Tibial nerve (tissue), 4 donors: ENCODE results near the gene SLC4A7. TPM values are rescaled to one million over a fixed set of nuclear protein-coding genes. Genes with fewer than 3 reads are reported as not detected.
"Not testable (repeated sequence)": the region's sequence is repeated elsewhere in the genome, so short reads cannot be mapped to it uniquely, and the experiment has no call there.

Experiments
- DNase-seq, 2 donors: peaks; one replicate each; pipeline ENCODE4 v3.0.0-alpha.2; 2019; ENCODE audit warnings: low spot score in 2 of 2
- H3K27ac ChIP-seq, 4 donors: fragments of 200-600 bp; sonication (generic) in 3 of 4; one replicate each; pipeline ENCODE4 v1.5.1; 2017 to 2019; ENCODE audit warnings: mild to moderate bottlenecking in 1 of 4
- H3K27me3 ChIP-seq, 2 donors: fragments of 200-600 bp; sonication (generic) in 1 of 2; one replicate each; pipeline versions ENCODE4 v1.5.1 to v1.6.0; 2017 to 2019
- H3K36me3 ChIP-seq, 3 donors: fragments of 200-600 bp; sonication (generic); one replicate each; pipeline ENCODE4 v1.5.1; 2018 to 2019
- H3K4me1 ChIP-seq, 4 donors: fragments of 200-600 bp; sonication (generic) in 3 of 4; one replicate each; pipeline ENCODE4 v1.5.1; 2017 to 2019
- H3K4me3 ChIP-seq, 4 donors: fragments of 200-600 bp; sonication (generic) in 3 of 4; one replicate each; pipeline ENCODE4 v1.5.1; 2017 to 2019; ENCODE audit warnings: mild to moderate bottlenecking in 1 of 4, moderate library complexity in 1 of 4
- H3K9me3 ChIP-seq, 4 donors: fragments of 200-600 bp; sonication (generic) in 3 of 4; one replicate each; pipeline ENCODE4 v1.5.1; 2017 to 2019
- EP300 ChIP-seq, 2 donors: sonication (generic); formaldehyde crosslinking; IDR thresholded peaks; one replicate each; pipeline ENCODE4 v1.6.1; 2017; ENCODE audit warnings: antibody characterized with exemption in 2 of 2, mild to moderate bottlenecking in 1 of 2
- POLR2A ChIP-seq, 2 donors: fragments of 450-650 bp; IDR thresholded peaks; one replicate each; pipeline ENCODE4 v1.6.1; 2017; ENCODE audit warnings: antibody characterized with exemption in 2 of 2, mild to moderate bottlenecking in 2 of 2, moderate library complexity in 2 of 2
- WGBS, 2 donors: methylation state at CpG; one replicate each; pipeline ENCODE4 v1.1.5; 2018; 5-methylcytosine and 5-hydroxymethylcytosine counted together
- total RNA-seq, 4 donors: library from RNA; depleted of rRNA; stranded (reverse); fragments of >200 nt; gene quantifications; one replicate each; pipeline ENCODE4 v1.1.0, GENCODE V29; 2016
- TF ChIP-seq, protein P1 (sequence below), 5 experiments: fragments of 200-600 bp in 3 of 5; fragments of 450-650 bp in 2 of 5; sonication (generic) in 3 of 5; IDR thresholded peaks; one replicate each; pipeline ENCODE4 v1.5.1; 2016 to 2019; ENCODE audit warnings: antibody characterized with exemption in 5 of 5, mild to moderate bottlenecking in 3 of 5, moderate library complexity in 2 of 5

The SLC4A7 gene
- total RNA-seq: 10 to 100 TPM; 29.9 to 44.7 (median 40.3) TPM

- Histone ChIP-seq H3K27ac (peak within 1 kb of the TSS; percentile 86 to 97 (median 96)), H3K36me3 (no peaks in the 10 kb centered on the region), H3K4me3 (peak within 1 kb of the TSS; percentile 70 to 91 (median 82)), H3K9me3 (no peaks in the 10 kb centered on the region), H3K4me1 (peaks cover 0 to 28% (median 18%) of the 10 kb centered on the region in 4 donors), H3K27me3 (no peaks in the 10 kb centered on the region)
- DNase-seq: peak; percentile 95 to 96
- 0% methylated on average over 29 to 50 of the region's 100 CpGs for WGBS, 2 donors
- TF ChIP-seq EP300 (IDR thresholded peaks at IDR 0.05) (peak in 1 of 2 donors; percentile 97), POLR2A (IDR thresholded peaks at IDR 0.05) (peak; percentile 94 to 98)
- TF ChIP-seq, protein P1, sequence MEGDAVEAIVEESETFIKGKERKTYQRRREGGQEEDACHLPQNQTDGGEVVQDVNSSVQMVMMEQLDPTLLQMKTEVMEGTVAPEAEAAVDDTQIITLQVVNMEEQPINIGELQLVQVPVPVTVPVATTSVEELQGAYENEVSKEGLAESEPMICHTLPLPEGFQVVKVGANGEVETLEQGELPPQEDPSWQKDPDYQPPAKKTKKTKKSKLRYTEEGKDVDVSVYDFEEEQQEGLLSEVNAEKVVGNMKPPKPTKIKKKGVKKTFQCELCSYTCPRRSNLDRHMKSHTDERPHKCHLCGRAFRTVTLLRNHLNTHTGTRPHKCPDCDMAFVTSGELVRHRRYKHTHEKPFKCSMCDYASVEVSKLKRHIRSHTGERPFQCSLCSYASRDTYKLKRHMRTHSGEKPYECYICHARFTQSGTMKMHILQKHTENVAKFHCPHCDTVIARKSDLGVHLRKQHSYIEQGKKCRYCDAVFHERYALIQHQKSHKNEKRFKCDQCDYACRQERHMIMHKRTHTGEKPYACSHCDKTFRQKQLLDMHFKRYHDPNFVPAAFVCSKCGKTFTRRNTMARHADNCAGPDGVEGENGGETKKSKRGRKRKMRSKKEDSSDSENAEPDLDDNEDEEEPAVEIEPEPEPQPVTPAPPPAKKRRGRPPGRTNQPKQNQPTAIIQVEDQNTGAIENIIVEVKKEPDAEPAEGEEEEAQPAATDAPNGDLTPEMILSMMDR (IDR thresholded peaks at IDR 0.05): peak in 3 of 5 experiments; percentile 8 to 29 (median 26)
Measured at GRCh38 chr3:27484015-27484844, at the start of gene SLC4A7. Gene SLC4A7, minus strand, starts transcription at chr3:27484384. Its CDS starts 258 bp downstream, at chr3:27484126.

GRCh38 chr3:27533261-27533607 is 49.0 kb upstream of the SLC4A7 start:
- Histone ChIP-seq H3K9me3 (no peaks in the 10 kb centered on the region), H3K27ac (peak overlapping the region in 2 of 4 donors; percentile 55 to 83), H3K4me1 (peaks cover 0 to 26% (median 17%) of the 10 kb centered on the region in 4 donors), H3K4me3 (no peak overlapping the region), H3K36me3 (no peaks in the 10 kb centered on the region), H3K27me3 (no peaks in the 10 kb centered on the region)
- TF ChIP-seq POLR2A (IDR thresholded peaks at IDR 0.05) (no peak), EP300 (IDR thresholded peaks at IDR 0.05) (no peak)
- TF ChIP-seq, protein P1 (IDR thresholded peaks at IDR 0.05): no peak
- 40 to 44% methylated on average over 4 of the region's 4 CpGs for WGBS, 2 donors
- DNase-seq: no peak

DNA sequence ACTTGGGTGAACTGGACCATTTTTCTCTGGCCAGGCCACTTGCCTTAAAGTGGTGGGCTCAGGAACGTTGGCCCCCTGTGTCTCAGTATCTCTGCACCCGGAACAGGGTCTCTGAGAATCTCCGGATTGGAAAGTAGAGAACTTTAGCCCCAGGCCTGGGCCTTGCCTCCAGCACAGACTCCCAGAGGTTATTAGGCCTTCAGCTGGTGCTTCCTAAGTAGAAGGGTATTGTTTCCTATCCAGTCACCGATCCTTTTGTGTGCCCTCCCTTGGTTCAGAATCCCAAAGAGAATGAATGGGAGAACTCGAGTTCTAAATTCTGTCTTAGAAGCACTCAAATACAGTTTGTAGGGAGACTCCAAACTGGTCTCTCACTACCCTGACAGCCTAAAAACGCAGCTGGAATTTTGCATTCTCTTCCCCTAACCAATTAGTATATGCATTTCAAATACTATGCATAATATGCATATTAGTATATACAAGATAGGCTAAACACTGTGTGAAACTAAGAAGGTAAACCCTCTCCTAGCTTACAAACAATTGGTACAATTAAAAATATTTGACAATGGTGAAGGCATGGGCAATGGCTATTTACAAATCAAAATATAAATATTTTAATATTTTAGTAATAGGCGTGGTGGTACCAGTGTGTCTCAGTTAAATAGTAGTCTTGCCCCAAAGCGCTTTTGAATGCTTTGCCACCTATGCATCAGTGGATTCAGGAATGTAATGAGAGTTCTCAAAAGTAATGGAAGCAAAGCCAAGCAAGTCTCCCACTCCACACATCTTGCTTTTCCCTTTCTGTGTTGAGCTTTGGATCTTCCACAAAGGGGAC is 48.5 kb upstream of the SLC4A7 start:
- peaks cover 0 to 26% (median 17%) of the 10 kb centered on the region in 4 donors for H3K4me1 ChIP-seq
- TF ChIP-seq POLR2A (IDR thresholded peaks at IDR 0.05) (no peak), EP300 (IDR thresholded peaks at IDR 0.05) (no peak)
- TF ChIP-seq, protein P1 (IDR thresholded peaks at IDR 0.05): no peak
- WGBS, 2 donors: 84 to 86% methylated on average over 8 of the region's 8 CpGs
- H3K27ac ChIP-seq: peak overlapping the region in 2 of 4 donors; percentile 55 to 83
- no peaks in the 10 kb centered on the region for H3K9me3 ChIP-seq
- no peaks in the 10 kb centered on the region for H3K36me3 ChIP-seq
- DNase-seq: no peak
- H3K4me3 ChIP-seq: no peak overlapping the region
- H3K27me3 ChIP-seq: no peaks in the 10 kb centered on the region

DNA sequence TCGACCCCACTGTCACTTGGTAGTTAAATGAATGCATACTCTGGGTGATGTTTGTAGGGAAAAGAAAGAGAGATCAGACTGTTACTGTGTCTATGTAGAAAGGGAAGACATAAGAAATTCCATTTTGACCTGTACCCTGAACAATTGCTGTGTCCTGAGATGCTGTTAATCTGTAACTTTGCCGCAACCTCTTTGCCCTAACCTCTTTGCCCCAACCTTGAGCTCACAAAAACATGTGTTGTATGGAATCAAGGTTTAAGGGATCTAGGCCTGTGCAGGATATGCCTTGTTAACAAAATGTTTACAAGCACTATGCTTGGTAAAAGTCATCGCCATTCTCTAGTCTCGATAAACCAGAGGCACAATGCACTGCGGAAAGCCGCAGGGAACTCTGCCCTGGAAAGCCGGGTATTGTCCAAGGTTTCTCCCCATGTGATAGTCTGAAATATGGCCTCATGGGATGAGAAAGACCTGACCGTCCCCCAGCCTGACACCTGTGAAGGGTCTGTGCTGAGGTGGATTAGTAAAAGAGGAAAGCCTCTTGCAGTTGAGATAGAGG is 47.1 kb upstream of the SLC4A7 start:
- WGBS, 2 donors: 92 to 93% methylated on average over 8 of the region's 8 CpGs
- Histone ChIP-seq H3K27ac (peak overlapping the region in 1 of 4 donors; percentile 15), H3K4me1 (peaks cover 0 to 26% (median 17%) of the 10 kb centered on the region in 4 donors)
- not testable (repeated sequence) for H3K9me3 ChIP-seq, H3K4me3 ChIP-seq, H3K27me3 ChIP-seq, DNase-seq, H3K36me3 ChIP-seq

DNA sequence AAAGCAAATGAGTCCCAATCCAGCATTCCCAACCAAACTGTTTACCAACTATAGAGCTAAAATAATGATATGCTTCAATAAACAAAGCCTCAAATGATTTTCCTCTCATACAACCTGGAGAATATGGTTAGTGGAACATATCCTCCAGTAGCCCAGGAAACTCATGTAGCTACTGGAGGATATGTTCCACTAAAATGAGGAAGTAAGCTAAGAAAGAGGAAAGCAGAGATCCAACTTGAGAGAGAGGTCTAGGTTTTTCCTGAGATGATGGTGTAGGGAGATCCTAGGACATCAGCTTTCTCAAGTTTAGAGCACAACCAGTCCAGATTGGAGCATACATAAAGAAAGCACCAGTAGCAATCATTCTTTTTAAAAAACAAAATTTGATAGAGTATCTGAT is 44.6 kb upstream of the SLC4A7 start:
- H3K4me3 ChIP-seq: no peak overlapping the region
- H3K27ac ChIP-seq: no peak overlapping the region
- no peaks in the 10 kb centered on the region for H3K9me3 ChIP-seq
- no peak for DNase-seq
- peaks cover 0 to 20% (median 6%) of the 10 kb centered on the region in 4 donors for H3K4me1 ChIP-seq
- TF ChIP-seq EP300 (IDR thresholded peaks at IDR 0.05) (no peak), POLR2A (IDR thresholded peaks at IDR 0.05) (no peak)
- TF ChIP-seq, protein P1 (IDR thresholded peaks at IDR 0.05): no peak
- no peaks in the 10 kb centered on the region for H3K27me3 ChIP-seq
- no peaks in the 10 kb centered on the region for H3K36me3 ChIP-seq
